Measurements from ENCODE around the gene SLC25A19. TPM values are rescaled to one million over a fixed set of nuclear protein-coding genes. Genes with fewer than 3 reads are reported as not detected.

The SLC25A19 gene
- total and polyA plus RNA-seq, 2 of the 8 experiments (the other 6 are each of a cell fraction or from before 2014, with no cell fraction given) = 28.6 to 32.6 TPM

DNA sequence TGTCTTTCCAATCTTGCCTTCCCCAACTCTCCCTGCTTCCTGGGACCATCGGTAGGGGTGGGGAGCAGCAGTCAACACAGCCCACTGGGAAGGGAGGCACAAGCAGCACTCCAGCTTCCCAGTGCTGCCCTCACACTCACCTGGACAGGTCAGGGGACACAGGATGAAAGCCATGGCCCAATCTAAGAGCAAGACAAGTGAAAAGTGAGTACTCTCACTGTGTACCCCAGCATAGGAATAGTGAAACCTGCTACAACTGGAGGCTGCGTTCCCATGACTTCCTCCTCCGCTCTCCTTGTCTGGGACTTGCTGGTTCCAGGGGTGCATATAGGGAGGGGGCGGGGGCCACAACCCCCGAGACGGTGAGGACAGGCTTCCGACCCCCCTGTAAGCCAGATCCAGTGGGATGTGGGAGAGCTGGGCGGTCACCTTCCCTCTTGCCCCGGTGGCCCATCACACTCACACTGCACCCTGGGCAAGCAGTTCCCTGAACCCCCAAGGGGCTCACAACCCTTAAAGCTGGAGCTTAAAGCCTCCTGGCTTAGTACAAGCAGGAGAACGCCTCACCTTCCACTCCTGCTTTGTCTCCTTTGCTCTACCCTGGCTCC, 29.5 kb upstream of the SLC25A19 start (continued):
- TF ChIP-seq, protein P1, sequence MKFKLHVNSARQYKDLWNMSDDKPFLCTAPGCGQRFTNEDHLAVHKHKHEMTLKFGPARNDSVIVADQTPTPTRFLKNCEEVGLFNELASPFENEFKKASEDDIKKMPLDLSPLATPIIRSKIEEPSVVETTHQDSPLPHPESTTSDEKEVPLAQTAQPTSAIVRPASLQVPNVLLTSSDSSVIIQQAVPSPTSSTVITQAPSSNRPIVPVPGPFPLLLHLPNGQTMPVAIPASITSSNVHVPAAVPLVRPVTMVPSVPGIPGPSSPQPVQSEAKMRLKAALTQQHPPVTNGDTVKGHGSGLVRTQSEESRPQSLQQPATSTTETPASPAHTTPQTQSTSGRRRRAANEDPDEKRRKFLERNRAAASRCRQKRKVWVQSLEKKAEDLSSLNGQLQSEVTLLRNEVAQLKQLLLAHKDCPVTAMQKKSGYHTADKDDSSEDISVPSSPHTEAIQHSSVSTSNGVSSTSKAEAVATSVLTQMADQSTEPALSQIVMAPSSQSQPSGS (IDR thresholded peaks at IDR 0.05; ENCODE audit: low read length) = no peak
- TF ChIP-seq JUN (IDR thresholded peaks at IDR 0.05; ENCODE audit: low read depth, low read length) = no peak
- no peak for TF ChIP-seq TEAD4 (IDR thresholded peaks at IDR 0.05; ENCODE audit: low read depth, low read length)
- no peak for TF ChIP-seq SUZ12 (IDR thresholded peaks at IDR 0.05; ENCODE audit: low read length)
- TF ChIP-seq, protein P2, sequence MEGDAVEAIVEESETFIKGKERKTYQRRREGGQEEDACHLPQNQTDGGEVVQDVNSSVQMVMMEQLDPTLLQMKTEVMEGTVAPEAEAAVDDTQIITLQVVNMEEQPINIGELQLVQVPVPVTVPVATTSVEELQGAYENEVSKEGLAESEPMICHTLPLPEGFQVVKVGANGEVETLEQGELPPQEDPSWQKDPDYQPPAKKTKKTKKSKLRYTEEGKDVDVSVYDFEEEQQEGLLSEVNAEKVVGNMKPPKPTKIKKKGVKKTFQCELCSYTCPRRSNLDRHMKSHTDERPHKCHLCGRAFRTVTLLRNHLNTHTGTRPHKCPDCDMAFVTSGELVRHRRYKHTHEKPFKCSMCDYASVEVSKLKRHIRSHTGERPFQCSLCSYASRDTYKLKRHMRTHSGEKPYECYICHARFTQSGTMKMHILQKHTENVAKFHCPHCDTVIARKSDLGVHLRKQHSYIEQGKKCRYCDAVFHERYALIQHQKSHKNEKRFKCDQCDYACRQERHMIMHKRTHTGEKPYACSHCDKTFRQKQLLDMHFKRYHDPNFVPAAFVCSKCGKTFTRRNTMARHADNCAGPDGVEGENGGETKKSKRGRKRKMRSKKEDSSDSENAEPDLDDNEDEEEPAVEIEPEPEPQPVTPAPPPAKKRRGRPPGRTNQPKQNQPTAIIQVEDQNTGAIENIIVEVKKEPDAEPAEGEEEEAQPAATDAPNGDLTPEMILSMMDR (IDR thresholded peaks at IDR 0.05; ENCODE audit: control extremely low read depth in 1 of 3, insufficient read depth in 1 of 3, low read depth in 1 of 3, low read length in 3 of 3) = no peak
- TF ChIP-seq BRCA1 (IDR thresholded peaks at IDR 0.05; ENCODE audit: low read depth, low read length) = no peak
